ENCODE results near the gene GTPBP6.

GTPBP6 gene

DNA sequence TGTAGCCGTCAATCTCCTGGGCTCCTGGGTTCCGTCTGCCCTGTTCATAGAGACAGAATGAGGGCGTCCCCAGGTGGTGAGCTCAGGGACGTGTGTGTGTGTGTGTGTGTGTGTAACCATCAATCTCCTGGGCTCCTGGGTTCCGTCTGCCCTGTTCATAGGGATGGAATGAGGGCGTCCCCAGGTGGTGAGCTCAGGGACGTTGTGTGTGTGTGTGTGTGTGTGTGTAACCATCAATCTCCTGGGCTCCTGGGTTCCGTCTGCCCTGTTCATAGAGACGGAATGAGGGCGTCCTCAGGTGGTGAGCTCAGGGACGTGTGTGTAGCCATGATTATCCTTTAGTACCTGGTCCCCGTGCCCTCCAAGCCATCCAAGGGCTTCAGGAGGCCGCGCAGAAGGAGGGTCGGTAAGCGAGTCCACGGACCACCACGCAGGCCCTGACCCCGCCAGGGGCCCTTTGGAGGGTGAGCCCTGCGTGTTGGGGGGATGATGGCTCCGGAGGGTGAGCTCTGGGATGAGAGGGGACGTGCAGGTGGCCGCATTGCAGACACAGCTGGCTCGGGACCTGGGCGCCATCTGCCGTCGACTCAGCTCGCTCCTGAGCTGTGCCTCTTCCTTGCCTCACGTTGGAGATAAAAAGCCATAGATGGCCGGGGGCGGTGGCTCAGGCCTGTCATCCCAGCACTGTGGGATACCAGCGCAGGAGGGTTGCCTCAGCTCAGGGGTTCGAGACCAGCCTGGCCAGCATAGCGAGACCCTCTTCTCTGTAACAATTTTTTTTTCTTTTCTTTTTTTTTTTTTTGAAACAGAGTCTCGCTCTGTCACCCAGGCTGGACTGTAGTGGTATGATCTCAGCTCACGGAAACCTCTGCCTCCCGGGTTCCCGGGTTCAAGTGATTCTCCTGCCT, 5.4 kb upstream of the GTPBP6 start:
- Histone ChIP-seq H3K36me3 (no peaks in the 10 kb centered on the region), H3K27ac (peak overlapping the region; percentile 40), H3K9me3 (ENCODE audit: severe bottlenecking) (no peaks in the 10 kb centered on the region), H3K4me3 (ENCODE audit: low read depth, low read length) (peak overlapping the region; percentile 34), H3K27me3 (ENCODE audit: insufficient read depth, low read depth, severe bottlenecking) (no peaks in the 10 kb centered on the region)
- peak; percentile 91 for DNase-seq
- TF ChIP-seq, protein P1, sequence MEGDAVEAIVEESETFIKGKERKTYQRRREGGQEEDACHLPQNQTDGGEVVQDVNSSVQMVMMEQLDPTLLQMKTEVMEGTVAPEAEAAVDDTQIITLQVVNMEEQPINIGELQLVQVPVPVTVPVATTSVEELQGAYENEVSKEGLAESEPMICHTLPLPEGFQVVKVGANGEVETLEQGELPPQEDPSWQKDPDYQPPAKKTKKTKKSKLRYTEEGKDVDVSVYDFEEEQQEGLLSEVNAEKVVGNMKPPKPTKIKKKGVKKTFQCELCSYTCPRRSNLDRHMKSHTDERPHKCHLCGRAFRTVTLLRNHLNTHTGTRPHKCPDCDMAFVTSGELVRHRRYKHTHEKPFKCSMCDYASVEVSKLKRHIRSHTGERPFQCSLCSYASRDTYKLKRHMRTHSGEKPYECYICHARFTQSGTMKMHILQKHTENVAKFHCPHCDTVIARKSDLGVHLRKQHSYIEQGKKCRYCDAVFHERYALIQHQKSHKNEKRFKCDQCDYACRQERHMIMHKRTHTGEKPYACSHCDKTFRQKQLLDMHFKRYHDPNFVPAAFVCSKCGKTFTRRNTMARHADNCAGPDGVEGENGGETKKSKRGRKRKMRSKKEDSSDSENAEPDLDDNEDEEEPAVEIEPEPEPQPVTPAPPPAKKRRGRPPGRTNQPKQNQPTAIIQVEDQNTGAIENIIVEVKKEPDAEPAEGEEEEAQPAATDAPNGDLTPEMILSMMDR (IDR thresholded peaks at IDR 0.05; ENCODE audit: low read depth, low read length) = peak; percentile 84

DNA sequence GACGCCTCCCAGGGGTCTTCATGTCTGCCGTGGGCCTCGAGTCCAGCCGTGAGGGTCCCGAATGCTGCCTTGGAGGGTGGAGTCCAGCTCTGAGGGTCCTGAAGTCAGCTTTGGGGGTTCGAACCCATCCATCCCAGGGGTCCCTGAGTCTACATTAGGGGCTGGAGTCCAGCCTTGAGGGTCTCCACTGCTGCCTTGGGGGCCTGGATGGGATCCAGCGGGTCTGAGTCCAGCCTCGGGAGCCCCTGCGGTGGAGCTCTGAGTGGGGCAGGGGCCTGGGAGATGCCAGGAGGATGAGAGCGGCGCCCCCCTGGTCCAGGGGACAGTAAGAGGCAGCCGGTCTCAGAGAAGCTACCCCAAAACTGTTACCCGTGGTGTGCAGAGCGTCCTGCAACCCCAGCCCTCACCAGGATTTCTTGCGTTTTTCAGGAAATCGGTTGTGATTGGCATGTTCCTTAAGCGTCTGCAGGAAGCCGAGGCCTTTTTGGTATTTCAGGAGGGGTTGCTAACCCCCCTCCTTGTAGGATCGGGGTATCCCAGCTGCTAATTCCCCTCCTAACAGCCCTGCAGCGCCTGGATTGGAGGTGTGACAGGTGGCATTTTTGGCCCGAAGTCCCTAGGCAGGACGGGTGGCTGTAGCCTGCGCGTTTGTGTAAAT, 1.7 kb upstream of the GTPBP6 start:
- Histone ChIP-seq H3K9me3 (ENCODE audit: severe bottlenecking) (no peaks in the 10 kb centered on the region), H3K27me3 (ENCODE audit: insufficient read depth, low read depth, severe bottlenecking) (no peaks in the 10 kb centered on the region), H3K36me3 (peaks cover 9% of the 10 kb centered on the region), H3K27ac (no peak overlapping the region), H3K4me3 (ENCODE audit: low read depth, low read length) (peak overlapping the region; percentile 94)
- peak; percentile 13 for DNase-seq
- TF ChIP-seq, protein P1 (IDR thresholded peaks at IDR 0.05; ENCODE audit: low read depth, low read length) = no peak

DNA sequence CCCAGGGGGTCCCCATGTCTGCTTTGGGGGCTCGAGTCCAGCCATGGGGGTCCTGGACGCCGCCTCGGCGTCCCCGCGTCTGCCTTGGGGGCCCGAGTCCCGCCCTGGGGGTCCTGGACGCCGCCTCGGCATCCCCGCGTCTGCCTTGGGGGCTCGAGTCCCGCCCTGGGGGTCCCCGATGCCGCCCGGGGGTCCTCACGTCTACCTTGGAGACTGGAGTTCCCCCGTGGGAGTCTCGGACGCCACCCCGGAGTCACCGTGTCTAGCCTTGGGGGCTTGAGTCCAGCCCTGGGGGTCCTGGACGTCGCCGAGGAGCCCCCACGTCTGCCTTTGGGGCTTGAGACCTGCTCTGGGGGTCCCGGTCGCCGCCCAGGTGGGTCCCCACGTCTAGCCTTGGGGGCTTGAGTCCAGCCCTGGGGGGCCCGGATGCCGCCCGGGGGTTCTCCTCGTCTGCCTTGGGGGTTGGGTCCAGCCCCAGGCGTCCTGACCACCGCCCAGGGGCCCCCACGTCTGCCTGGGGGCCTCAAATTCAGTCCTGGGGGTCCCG, 1.1 kb upstream of the GTPBP6 start:
- TF ChIP-seq, protein P1 (IDR thresholded peaks at IDR 0.05; ENCODE audit: low read depth, low read length) = no peak
- H3K27ac ChIP-seq = peak overlapping the region; percentile 85

DNA sequence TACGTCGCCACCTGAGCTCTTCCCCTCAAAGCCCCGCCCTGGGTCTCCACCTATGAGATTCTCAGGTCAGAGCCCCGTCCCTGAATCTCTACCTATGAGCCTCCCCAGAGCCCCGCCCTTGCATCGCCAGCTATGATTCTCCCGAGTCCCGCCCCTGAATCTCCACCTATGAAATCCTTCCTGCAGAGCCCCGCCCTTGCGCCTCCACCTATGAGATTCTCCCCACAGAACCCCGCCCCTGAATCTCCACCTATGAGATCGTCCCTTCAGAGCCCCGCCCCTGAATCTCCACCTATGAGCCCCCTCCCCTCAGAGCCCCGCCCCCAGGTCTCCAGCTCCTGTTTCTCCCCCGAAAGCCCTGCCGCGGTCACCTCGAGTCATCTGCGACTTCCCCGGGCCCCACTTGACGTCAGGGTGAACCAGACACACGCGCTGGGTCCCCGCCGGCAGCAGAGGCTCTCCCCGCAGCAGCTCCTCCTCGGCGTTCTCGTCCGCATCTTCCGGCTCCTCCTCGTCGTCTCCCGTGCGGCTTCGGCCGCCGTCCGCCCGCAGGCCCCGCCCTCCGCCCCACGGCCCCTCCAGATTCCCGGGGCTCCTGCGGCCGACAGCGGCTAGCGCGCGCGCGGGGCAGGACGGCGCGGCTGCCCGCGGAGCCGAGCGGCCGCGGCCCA, 393 bp downstream of the GTPBP6 start:
- TF ChIP-seq, protein P1 (IDR thresholded peaks at IDR 0.05; ENCODE audit: low read depth, low read length) = no peak
- Histone ChIP-seq H3K4me3 (ENCODE audit: low read depth, low read length) (peak overlapping the region; percentile 79), H3K27me3 (ENCODE audit: insufficient read depth, low read depth, severe bottlenecking) (no peaks in the 10 kb centered on the region), H3K36me3 (peaks cover 25% of the 10 kb centered on the region), H3K9me3 (ENCODE audit: severe bottlenecking) (no peaks in the 10 kb centered on the region), H3K27ac (peak overlapping the region; percentile 92)
- DNase-seq = peak; percentile 99

More for the DNA sequence above, 1.1 kb upstream of the GTPBP6 start:
- H3K9me3 ChIP-seq (ENCODE audit: severe bottlenecking) = no peaks in the 10 kb centered on the region
- no peak for DNase-seq
- peaks cover 15% of the 10 kb centered on the region for H3K36me3 ChIP-seq
- peak overlapping the region; percentile 94 for H3K4me3 ChIP-seq (ENCODE audit: low read depth, low read length)
- H3K27me3 ChIP-seq (ENCODE audit: insufficient read depth, low read depth, severe bottlenecking) = no peaks in the 10 kb centered on the region

DNA sequence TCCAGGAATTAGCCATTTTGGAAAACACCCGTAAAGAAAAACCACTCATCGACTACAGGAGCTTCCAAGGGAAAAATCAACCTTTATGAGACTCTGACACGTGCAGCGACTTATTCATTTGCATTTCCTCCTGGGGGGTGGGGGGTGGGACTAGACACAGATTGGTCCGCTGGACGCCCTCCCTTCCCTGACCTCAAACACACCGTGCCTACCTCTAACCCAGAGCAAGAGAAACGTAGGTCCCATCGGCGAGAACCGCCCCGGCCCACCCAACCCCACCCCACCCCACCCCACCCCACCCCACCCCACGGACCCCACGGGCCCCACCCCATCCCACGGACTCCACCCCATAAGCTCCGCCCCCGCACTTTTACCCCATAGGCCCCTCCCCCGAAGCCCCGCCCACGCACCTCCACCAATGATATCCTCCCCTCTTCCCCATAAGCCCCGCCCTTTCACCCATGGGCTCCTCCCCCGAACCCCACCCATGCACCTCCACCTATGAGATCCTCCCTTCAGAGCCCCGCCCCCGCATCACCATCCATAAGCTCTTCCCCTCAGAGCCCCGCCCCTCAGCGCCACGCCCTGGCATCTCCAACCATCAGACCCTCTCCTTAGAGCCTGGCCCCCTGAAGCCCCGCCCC, 1.1 kb downstream of the GTPBP6 start:
- H3K4me3 ChIP-seq (ENCODE audit: low read depth, low read length) = peak overlapping the region; percentile 79
- no peak overlapping the region for H3K27ac ChIP-seq
- DNase-seq = no peak
- TF ChIP-seq, protein P1 (IDR thresholded peaks at IDR 0.05; ENCODE audit: low read depth, low read length) = no peak
- peaks cover 31% of the 10 kb centered on the region for H3K36me3 ChIP-seq
- no peaks in the 10 kb centered on the region for H3K27me3 ChIP-seq (ENCODE audit: insufficient read depth, low read depth, severe bottlenecking)
- no peaks in the 10 kb centered on the region for H3K9me3 ChIP-seq (ENCODE audit: severe bottlenecking)

All from WERI-Rb-1 (cell line).